AG09319 (cell line): ENCODE results near the gene STAMBP.
"Not testable (repeated sequence)": the region's sequence is repeated elsewhere in the genome, so short reads cannot be mapped to it uniquely, and the experiment has no call there.

Source experiments
- DNase-seq: peaks from one replicate; pipeline ENCODE4 v3.0.0-alpha.2; 2010; ENCODE audit warnings: low read depth; ENCODE audit errors: extremely low read depth
- CTCF ChIP-seq: IDR thresholded peaks from 2 replicates; pipeline ENCODE4 v1.5.1; 2011; ENCODE audit warnings: low read depth, mild to moderate bottlenecking, inconsistent platforms, low read length, moderate library complexity

The STAMBP gene

GRCh38 chr2:73896362-73897239 lies 67.8 kb downstream of the STAMBP start:
- DNase-seq: peak; percentile 70
- TF ChIP-seq CTCF: no peak

GRCh38 chr2:73897240-73897583 lies 68.5 kb downstream of the STAMBP start:
- DNase-seq: no peak

GRCh38 chr2:73897934-73898333 lies 69.2 kb downstream of the STAMBP start:
- TF ChIP-seq CTCF: no peak
- DNase-seq: no peak

More at GRCh38 chr2:73897240-73897583, 68.5 kb downstream of the STAMBP start:
- no peak for TF ChIP-seq CTCF

- TF ChIP-seq CTCF: no peak
- no peak for DNase-seq
These were observed 71.1 kb downstream of the STAMBP start for GRCh38 chr2:73899801-73900336.

GRCh38 chr2:73901143-73901542 lies 72.4 kb downstream of the STAMBP start:
- no peak for DNase-seq
- TF ChIP-seq CTCF: no peak

GRCh38 chr2:73902284-73902683 lies 73.5 kb downstream of the STAMBP start:
- no peak for TF ChIP-seq CTCF
- no peak for DNase-seq

- DNase-seq: no peak
- no peak for TF ChIP-seq CTCF
These were observed 74.6 kb downstream of the STAMBP start for GRCh38 chr2:73903313-73903712.

GRCh38 chr2:73903949-73904613 lies 75.3 kb downstream of the STAMBP start:
- not testable (repeated sequence) for DNase-seq
